K562 (cell line): ENCODE results near the gene TRAF3IP1.

Source experiments
- MAZ ChIP-seq, 2 experiments: fragments of 450-650 bp in 1 of 2; sonication (generic) in 1 of 2; formaldehyde crosslinking; IDR thresholded peaks in 1 of 2; conservative IDR thresholded peaks in 1 of 2; 2 replicates each; pipeline versions ENCODE4 v1.4.0 to v1.5.0; 2020; ENCODE audit warnings: mild to moderate bottlenecking in 1 of 2, missing genetic modification reagents in 1 of 2
- PHF20 ChIP-seq: fragments of 450-650 bp; IDR thresholded peaks from 2 replicates; pipeline ENCODE4 v1.6.1; 2018; ENCODE audit not compliant: partially characterized antibody
- RBM25 ChIP-seq: fragments of 200-400 bp; formaldehyde crosslinking; IDR thresholded peaks from 2 replicates; pipeline ENCODE4 v1.6.1; 2018; ENCODE audit warnings: low read length, low read depth, moderate library complexity; ENCODE audit not compliant: severe bottlenecking

GRCh38 chr2:238381341-238382115 lies 61.2 kb downstream of the TRAF3IP1 start:
- TF ChIP-seq MAZ (CRISPR knock-in tag; conservative IDR thresholded peaks at IDR 0.05 in 1 of 2, IDR thresholded peaks at IDR 0.05 in 1 of 2) = no peak
- TF ChIP-seq RBM25 = no peak
- no peak for TF ChIP-seq PHF20
